Sigmoid colon (tissue), 4 donors: ENCODE data around the gene OR52W1.

Source experiments
- CTCF ChIP-seq, 4 experiments: fragments of 450-650 bp in 3 of 4; fragments of 200-600 bp in 1 of 4; IDR thresholded peaks; one replicate each; pipeline ENCODE4 v1.5.1; 2016 to 2019; ENCODE audit warnings: antibody characterized with exemption in 4 of 4, mild to moderate bottlenecking in 3 of 4, moderate library complexity in 2 of 4
- POLR2A ChIP-seq, 2 donors: fragments of 450-650 bp; IDR thresholded peaks; one replicate each; pipeline ENCODE4 v1.6.1; 2016; ENCODE audit warnings: antibody characterized with exemption in 2 of 2, mild to moderate bottlenecking in 2 of 2, moderate library complexity in 2 of 2
- POLR2AphosphoS5 ChIP-seq, 4 donors: sonication (generic); formaldehyde crosslinking; IDR thresholded peaks; one replicate each; pipeline ENCODE4 v1.6.1; 2017; ENCODE audit warnings: antibody characterized with exemption in 4 of 4

- TF ChIP-seq CTCF (IDR thresholded peaks at IDR 0.05) (no peak), POLR2A (IDR thresholded peaks at IDR 0.05) (no peak), POLR2AphosphoS5 (IDR thresholded peaks at IDR 0.05) (no peak)
These were observed 17.5 kb downstream of the OR52W1 start for GRCh38 chr11:6216501-6216900.
